Measurements from ENCODE around the gene ADAMTS9.

Gene ADAMTS9

DNA sequence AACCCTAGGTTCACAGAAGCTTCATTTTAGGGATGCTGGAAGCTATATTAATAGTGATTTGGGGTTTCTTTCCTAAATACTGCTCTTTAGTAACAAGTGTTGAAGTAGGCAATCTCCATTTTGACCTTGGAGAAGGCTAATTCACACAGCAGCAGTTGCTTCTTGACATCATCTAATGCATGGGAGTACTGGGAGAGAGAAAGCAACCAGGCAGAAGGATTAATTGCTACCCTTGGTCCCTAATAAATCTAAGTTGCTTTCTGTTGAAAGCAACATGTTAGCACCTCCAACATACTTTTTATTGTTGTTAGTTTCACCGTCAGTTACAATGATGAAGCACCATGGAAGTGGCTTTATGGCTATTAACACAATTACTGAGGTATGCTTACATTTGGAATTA, 96.2 kb downstream of the ADAMTS9 start:
- H3K4me3 ChIP-seq (ENCODE audit: low read depth, low read length): no peak overlapping the region
- no peak for DNase-seq (ENCODE audit: low read depth)

DNA sequence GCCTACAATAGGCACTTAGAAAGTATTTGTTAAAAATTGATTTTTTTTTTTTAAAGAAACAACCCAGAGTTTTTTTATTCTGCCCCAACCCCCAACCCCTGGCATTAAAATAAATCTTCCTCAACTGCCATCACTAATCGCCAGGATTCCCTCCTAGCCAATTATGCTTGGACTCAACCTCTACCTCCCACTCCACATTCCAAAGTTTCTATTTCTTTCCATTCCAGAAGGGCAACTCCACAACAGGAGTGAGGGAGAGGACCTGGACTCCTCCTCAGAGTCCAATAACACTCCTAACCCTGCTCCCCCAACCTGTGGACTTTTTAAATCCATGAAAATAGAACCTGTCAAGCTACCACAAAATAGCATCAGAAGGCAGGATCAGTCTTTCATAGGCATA, 99.4 kb downstream of the ADAMTS9 start:
- no peak overlapping the region for H3K4me3 ChIP-seq (ENCODE audit: low read depth, low read length)
- no peak for DNase-seq (ENCODE audit: low read depth)

DNA sequence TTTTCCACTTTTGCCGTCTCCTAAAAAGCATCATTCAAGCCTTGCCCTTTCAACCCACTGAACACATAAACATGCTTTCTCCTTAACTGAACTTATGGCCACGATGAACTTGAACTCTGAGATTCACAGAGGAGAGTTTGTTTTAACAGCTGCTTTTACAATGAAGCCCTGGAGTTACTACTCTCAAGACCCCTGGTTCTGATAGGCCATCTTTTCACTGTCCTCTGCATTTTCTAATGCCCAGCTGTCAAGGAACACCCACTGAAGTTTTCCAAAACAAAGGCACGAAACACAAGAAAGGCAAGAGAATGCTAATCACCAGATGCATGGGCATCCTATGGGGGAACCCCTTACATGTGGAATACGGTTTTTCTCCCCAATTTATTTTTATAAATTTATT, 100.8 kb downstream of the ADAMTS9 start:
- H3K4me3 ChIP-seq (ENCODE audit: low read depth, low read length): no peak overlapping the region
- DNase-seq (ENCODE audit: low read depth): no peak

DNA sequence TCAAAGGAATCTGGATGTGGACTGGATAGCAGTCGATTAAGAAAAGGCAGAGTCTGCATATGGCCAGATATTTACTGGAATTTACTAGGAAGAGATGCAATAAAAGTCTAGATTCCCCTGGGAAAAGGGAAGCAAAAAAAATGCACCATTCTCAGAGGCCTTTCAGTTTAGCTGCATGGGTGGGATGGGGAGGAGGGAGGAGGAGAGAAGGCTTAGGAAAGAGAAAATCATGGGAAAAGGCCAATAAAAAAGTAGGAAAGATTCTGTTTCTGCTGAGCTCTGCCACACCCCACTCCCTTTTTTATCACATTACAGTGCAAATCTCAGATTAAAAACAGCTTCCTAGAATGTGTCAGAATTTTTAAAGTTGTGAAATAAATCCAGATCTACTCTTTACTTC, 103.6 kb downstream of the ADAMTS9 start:
- no peak overlapping the region for H3K4me3 ChIP-seq (ENCODE audit: low read depth, low read length)
- DNase-seq (ENCODE audit: low read depth): no peak

DNA sequence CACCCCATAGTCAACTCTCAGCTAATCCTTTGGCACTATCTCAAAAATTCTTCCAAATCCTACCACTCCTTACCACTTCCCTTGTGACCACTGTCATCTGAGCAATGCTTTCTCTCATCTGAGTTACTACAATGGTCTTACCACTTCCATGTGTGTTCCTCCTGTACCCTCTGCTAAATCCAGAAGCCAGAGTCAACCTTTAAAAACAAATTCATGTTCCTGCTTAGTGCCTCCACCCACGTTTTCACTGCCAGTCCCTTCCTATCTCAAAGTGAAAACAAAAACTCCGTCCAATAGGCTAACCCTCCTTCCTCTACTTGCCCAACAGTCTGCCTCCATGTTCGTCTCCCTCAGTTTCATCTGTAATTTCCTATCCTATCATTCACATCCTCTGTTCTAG, 109.0 kb downstream of the ADAMTS9 start:
- DNase-seq (ENCODE audit: low read depth): no peak
- H3K4me3 ChIP-seq (ENCODE audit: low read depth, low read length): no peak overlapping the region

DNA sequence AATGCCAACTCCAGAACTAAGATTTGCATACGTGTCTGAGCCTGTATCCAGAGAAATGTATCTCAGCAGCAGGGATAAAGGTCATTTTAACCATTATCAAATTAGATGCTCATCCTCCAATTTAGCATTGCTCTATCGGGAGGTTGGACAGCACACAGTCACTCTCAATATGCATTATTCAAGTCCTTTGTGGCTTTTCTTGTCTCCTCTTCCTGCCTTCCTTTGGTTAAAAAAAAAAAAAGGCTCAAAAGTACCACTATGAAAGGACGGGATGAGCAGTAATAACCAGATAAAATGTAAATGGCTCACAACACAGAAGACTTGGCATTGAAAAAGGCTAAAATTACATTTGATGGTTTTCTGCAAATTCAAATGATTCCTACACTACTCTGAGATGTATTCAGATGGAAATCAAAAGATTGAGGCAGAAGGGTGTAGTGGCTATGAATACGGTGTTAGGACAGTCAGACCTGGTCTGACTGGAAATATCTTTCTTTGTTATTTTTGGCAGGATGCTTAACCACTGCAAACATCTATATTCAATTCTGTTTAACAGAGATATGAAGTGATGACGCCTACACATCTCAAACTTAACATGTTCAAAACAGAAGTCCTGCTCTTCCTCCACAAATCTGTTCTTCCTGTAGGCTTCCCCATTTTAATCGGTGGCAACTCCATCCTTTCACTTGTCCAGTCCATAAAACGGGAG, 109.6 kb downstream of the ADAMTS9 start:
- peak; percentile 14 for DNase-seq (ENCODE audit: low read depth)

DNA sequence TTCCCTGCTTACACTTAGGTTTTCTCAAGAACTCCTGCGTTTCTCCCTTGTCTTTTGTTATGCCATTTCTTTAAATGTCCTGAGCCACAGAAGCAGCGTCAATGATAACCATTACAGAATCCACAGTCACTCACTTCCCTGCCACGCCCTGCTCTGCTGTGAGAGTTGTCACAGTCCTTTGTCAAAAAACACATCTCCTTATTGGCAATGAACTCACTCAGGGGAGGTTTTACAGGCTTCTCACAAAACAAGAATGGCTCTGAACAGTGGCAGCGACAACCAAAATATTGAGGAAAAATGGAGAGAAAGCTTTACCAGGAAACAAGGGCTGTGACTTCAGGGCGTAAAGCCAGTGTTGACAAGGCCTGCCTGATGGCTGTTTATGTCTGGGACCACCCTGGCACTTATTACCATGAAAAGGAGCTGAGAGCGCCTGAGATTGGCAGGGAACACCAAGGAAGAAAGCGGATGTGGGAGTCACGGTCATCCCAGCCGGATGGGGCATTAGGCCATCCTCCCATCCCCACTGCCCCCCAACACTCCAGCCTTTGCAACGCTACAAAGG, 111.5 kb downstream of the ADAMTS9 start:
- no peak for DNase-seq (ENCODE audit: low read depth)
- H3K4me3 ChIP-seq (ENCODE audit: low read depth, low read length): no peak overlapping the region

More for the DNA sequence above, 109.6 kb downstream of the ADAMTS9 start:
- H3K4me3 ChIP-seq (ENCODE audit: low read depth, low read length): no peak overlapping the region

DNA sequence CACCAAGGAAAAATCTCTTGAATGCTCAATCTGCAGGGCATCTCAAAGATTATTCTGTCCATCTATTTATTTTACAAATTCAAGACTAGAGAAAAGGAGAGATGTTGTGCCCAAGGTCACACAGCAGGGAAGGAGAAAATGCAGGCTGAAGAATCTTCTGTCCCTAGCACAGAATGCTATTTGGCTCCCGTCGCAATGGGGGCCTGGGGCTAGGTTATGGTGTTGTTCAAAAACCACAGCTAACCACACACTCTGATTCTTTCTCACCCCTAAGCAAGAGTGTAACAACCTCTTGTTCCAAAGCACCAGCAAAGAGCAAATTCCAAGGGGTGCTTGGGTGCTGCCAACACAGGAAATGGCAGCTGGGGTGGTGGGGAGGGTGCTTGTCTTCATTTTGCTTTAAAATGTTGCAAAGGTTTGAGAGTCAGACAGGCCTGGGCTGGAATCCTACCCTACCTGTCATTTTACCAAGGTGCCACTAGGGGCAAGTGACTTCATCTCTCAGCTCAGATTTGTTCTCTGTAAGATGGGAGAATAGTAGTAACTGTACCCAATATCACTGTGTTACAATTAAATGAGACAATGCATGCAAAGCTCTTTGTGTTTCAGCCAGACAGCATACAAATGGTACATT, 112.5 kb downstream of the ADAMTS9 start:
- no peak for DNase-seq (ENCODE audit: low read depth)
- H3K4me3 ChIP-seq (ENCODE audit: low read depth, low read length): no peak overlapping the region

DNA sequence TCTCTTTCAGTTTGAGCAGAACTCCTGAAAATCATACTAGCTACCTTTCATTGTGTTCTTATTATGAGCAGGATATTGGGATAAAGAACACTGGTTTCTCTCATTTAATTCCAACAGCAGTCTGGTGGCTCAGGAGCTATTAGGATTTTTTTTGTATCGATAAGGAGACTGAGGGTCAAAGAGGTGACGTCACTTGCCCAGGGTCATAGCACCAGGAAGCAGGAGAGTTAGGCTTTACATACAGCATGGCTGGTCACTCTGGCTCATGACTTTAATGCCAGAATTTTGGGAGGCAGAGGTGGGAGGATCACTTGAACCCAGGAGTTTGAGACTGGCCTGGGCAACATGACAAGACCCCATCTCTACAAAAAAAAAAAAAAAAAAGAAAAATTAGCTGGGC, 113.6 kb downstream of the ADAMTS9 start:
- DNase-seq (ENCODE audit: low read depth): no peak

DNA sequence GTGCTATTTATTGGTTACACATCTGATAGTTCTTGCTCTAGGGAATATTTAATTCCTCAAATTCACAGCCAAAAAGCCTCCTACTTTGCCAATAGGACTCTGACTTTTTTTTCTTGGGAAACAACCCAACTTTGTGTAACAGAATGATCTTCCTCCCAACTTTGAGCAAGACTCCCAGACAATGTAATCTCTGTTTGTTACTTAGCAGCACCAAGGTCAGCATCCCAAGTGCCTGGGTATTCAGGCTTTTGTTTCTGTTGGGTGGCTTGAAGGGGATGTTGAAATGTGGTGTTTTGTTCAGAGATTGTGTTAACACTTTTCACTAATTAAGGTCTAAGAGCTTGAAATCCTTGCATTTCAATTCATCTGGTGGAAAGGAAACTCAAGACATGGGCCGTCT, 115.8 kb downstream of the ADAMTS9 start:
- no peak for DNase-seq (ENCODE audit: low read depth)
- no peak overlapping the region for H3K4me3 ChIP-seq (ENCODE audit: low read depth, low read length)

More for the DNA sequence above, 113.6 kb downstream of the ADAMTS9 start:
- H3K4me3 ChIP-seq (ENCODE audit: low read depth, low read length): no peak overlapping the region

DNA sequence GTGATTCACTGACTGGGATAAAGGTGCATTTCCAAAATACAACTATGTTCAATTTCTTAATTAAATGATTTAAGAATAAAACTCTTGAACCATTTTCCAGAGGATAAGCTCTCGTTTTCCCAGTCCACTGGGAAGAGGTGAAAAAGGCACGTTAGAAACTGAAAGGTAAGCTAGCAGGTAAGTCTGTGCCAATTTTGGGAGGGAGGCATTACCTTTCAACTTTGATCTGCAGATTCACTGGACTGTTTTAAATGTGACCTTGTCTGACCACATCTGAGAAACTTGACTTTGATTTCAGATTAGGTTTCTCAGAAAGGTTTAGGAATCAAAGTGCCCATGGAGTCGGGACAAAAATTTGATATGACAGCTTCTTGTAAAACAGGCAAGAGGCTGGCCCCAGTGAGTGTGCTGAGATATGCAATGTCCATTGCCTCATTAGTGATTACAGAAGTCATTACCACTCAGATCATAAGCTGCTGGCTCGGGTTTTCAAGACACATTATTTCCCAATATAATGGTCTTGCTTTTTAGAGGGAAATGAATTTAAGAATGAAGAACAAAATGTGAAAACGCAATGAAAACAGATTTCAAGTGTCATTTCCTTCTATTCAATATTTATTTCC, 118.8 kb downstream of the ADAMTS9 start:
- H3K4me3 ChIP-seq (ENCODE audit: low read depth, low read length): no peak overlapping the region

DNA sequence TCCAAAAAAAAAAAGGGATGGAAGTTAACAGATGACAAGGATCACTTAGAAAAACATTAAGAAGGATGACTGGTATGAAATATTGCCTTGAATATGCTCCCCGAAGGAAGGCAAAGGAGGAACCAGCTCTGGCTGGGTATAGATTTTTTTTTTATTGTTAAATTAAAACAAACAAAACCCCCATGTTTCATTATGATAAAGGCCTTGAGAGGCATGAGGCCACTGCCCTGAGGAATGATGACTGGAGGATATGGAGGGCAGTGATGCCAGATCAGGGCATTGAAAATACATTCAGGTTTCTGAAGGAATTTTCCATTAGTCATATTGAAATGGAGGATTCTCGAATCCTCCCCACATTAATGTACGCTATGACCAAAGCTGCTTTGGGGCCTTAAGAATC, 120.9 kb downstream of the ADAMTS9 start:
- H3K4me3 ChIP-seq (ENCODE audit: low read depth, low read length): no peak overlapping the region
- no peak for DNase-seq (ENCODE audit: low read depth)

More for the DNA sequence above, 118.8 kb downstream of the ADAMTS9 start:
- no peak for DNase-seq (ENCODE audit: low read depth)

DNA sequence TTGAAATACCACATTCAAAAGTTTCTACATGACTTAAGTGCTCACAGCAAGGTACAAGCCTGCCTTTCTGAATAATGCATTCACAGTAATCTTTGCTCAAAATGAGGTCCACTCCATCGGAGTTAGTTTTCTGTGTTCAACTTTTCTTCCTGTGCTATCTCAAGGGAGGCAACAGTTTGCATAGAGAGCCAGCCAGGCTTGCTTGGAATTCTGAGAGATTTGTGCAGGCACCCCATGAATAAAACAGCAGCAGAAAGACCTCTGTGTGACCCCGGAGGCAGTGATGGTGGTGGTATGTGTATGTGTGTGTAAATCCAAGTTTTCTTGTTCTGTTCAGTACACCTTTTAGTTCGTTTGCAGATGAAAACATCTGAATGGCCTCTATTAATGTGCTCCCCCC, 124.0 kb downstream of the ADAMTS9 start:
- H3K4me3 ChIP-seq (ENCODE audit: low read depth, low read length): no peak overlapping the region
- no peak for DNase-seq (ENCODE audit: low read depth)

DNA sequence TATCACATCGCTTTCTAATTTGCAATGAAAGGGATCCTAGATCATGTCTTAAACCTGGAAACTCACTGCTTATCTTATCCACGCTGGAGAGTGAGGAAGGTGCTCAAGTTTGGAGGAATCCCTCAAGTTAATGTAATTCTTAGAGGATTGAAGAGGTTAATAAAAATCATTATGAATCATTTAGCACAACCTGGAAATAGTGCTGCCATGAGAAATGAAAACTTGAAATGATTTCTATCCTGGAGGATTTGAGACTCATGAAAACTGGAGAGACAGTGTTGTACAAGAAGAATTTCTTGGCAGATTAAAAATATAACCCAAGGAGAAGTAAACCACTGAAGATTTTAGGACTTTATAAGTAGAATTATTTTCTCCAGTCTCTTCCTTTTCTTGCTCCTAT, 125.9 kb downstream of the ADAMTS9 start:
- H3K4me3 ChIP-seq (ENCODE audit: low read depth, low read length): no peak overlapping the region
- no peak for DNase-seq (ENCODE audit: low read depth)

DNA sequence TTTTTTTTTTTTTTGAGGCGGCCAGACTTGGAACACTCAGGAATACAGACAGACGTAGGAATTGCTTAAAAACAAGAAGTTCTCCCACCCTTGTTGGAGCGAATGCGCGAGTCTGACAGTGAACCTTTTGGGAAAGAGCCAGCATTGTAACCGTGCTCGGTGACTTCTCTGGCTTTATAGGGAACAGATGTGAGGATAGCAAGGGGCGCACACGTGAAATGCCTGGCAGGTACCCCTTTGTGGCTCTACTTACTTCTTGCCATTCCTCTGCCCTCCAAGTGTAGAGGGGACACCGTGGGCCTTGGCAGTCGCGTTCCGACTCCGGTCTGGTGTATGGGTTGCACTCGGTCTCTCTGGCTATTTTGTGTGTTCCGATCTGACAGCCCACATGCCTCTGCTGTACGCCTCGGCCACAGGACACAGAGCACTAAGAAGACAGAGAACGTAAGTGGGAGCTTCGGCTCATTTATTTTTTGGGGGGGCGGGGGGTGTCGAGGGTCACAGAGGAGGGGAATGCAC, 126.4 kb downstream of the ADAMTS9 start:
- no peak overlapping the region for H3K4me3 ChIP-seq (ENCODE audit: low read depth, low read length)
- DNase-seq (ENCODE audit: low read depth): no peak

DNA sequence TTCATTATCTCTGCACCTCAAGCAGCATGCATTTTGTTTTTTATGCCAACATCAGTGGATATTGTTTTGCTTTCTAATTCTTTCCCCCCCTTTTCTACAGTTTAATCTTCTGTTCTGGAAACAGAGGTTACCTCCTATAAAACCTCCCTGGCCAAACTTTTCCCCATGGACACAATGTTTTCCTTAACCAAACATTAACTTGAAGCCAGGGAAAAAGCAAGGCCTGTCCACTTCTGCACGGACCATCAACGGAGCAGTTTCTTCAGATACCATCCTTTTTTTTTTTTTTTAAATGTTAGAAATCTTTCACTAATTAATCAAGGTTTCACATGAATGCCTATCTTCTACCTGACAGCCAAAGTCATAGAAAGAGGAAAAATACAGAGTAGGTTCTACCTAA, 127.0 kb downstream of the ADAMTS9 start:
- DNase-seq (ENCODE audit: low read depth): no peak
- no peak overlapping the region for H3K4me3 ChIP-seq (ENCODE audit: low read depth, low read length)

DNA sequence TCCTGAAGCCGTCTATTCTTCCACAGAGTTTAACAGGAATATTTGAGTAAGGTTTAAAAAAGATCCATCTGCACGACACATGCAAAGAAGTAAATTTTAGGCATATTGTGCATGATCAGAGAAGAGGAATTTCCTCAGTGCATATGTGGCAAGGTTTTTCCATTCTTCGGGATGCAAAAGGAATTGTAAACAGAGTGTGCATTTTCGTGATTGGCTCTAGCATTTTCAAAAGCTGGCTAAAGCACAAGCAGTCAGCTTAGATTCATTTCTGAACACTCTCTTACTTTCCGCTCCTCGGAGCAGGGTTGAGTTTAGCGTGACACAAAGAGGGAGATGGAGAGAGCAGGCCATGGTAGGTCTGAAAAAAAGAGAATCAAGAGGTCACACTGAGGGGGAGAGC, 128.2 kb downstream of the ADAMTS9 start:
- no peak overlapping the region for H3K4me3 ChIP-seq (ENCODE audit: low read depth, low read length)
- no peak for DNase-seq (ENCODE audit: low read depth)

DNA sequence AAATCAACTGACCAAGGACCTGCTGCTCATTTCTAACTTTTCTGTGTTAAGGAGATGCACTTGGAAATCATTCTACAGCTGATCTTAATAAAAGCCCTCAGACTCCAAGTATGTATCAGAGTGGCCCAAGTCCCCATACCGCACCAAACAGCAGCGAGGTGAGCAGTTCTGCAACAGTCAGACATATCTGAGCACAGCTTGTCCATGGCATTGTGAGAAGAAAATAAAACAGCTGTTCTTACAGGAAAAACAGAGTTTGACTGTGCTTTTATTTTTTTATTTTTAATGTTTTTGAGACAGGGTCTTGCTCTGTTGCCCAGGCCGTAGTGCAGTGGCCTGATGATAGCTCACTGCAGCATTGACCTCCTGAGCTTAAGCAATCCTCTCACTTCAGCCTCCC, 131.8 kb downstream of the ADAMTS9 start:
- H3K4me3 ChIP-seq (ENCODE audit: low read depth, low read length): no peak overlapping the region
- DNase-seq (ENCODE audit: low read depth): no peak

DNA sequence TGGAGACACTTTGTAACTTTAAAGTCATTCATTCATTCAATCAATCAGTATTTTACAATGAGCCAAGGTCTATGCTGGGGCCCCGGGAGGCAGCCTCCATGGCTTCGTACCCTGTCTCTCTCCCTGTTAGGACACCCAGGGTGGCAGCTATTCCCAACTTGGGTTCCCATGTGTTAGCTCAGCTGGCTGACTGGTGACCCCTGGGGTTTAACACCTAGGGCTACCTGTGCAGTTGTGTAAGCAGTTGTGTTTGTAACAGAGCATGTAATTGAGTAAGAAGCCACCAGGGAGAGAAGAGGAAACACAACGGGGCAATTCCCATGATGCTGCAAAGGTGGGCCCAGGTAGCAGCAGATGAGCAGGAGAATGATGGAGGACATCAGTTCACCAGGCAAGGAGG, 132.4 kb downstream of the ADAMTS9 start:
- H3K4me3 ChIP-seq (ENCODE audit: low read depth, low read length): no peak overlapping the region

DNA sequence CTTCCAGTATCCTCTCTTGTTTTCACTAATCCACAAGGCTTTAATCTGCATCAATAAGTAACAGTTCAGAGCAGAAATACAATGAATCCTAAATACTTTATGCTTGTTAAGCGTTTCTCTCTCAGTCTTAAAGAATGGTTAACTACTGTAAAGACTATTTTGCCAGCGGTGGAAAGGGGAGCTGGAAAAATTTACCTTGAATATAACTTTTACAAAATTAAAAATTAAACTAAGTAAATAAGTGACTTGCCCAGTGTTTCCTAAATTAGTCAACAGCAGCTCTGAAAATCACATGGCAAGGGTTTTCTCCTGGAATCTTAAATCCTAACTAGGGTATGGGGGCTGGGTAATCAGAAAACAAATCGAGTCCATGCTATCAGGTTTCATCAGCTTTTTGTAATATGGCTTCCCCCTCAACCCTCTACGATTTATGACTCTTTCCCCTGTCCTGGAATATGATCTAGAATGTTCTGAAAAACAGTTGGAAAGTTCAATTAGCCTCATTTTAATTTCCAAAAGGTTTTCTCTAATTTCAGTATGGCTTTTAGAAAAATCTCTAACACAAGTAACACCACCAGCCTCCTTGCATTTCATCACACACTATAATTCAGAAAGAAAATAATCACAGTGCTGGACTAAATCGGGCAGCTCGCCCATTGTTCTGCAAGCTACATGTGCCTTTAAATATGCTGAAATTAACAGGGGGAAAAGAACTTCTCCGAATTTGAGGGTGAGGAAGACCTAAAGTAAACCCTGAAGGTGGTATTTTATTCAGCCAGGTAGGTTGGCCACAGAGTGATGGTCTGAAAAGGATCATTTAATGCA, 133.5 kb downstream of the ADAMTS9 start:
- no peak overlapping the region for H3K4me3 ChIP-seq (ENCODE audit: low read depth, low read length)
- DNase-seq (ENCODE audit: low read depth): no peak

More for the DNA sequence above, 132.4 kb downstream of the ADAMTS9 start:
- no peak for DNase-seq (ENCODE audit: low read depth)
